ENCODE measurements around the gene GULP1. TPM values are rescaled to one million over a fixed set of nuclear protein-coding genes. Genes with fewer than 3 reads are reported as not detected.

GULP1 gene
- total and polyA plus RNA-seq, 2 of the 4 experiments (the other 2 are of a cell fraction): 24.4 to 40.1 TPM

DNA sequence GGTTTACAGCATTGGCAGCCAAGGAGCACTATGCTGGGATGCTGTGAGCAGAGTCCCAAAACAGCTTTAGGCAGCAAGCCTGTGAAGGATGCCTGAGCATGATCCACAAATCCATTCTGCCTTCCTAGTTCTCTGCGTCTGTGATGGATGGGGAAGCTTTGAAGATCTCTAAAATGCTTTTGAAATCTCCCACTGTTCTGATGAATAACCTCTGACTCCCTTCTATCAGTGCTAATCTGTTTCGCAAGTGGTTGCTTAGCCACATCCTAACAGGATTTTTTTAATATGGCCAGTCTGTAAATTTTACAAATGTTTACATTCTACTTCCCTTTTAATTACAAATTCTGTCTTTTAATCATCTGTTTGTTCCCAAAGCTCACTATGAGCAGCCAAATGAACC is 319.2 kb downstream of the GULP1 start:
- H3K27me3 ChIP-seq (ENCODE audit: control insufficient read depth, insufficient read depth, low read length): no peaks in the 10 kb centered on the region
- H3K4ac ChIP-seq (ENCODE audit: low read depth, low read length): peak overlapping the region; percentile 27; the same call in 1 of the 2 replicates
- peaks cover 8% of the 10 kb centered on the region for H3K4me1 ChIP-seq (ENCODE audit: control insufficient read depth, insufficient read depth, low read length)
- no peak overlapping the region for H3K9ac ChIP-seq (ENCODE audit: low read depth, low read length)
- H3K9me1 ChIP-seq (ENCODE audit: insufficient read depth, low read length): peaks cover 7% of the 10 kb centered on the region
- dilution Hi-C loops (cut with HindIII; ENCODE audit: low sequenced_read_pairs, unreplicated experiment): no loop called here
- peak overlapping the region; percentile 30 for H3K4me2 ChIP-seq (ENCODE audit: low read depth, low read length)
- H2BK20ac ChIP-seq (ENCODE audit: low read depth, low read length): 0 out of 2 replicates have a peak overlapping the region, but pooled peaks have one; percentile 15
- peak overlapping the region; percentile 36; the same call in 1 of the 2 replicates for H3K23ac ChIP-seq (ENCODE audit: low read depth, low read length)
- DNase-seq (peak; percentile 35), ATAC-seq (ENCODE audit: low read depth) (peak; percentile 75)
- H3K4me3 ChIP-seq (ENCODE audit: insufficient read depth, low read depth, low read length): no peak overlapping the region
- H4K20me1 ChIP-seq (ENCODE audit: insufficient read depth, low read length): no peaks in the 10 kb centered on the region
- TF ChIP-seq FOS (IDR thresholded peaks at IDR 0.05; ENCODE audit: low read depth, low read length): no peak
- TF ChIP-seq CEBPB (IDR thresholded peaks at IDR 0.05; ENCODE audit: low read depth, low read length): peak; percentile 50
- in situ Hi-C loops (cut with MboI; ENCODE audit: low sequenced_read_pairs): no loop called here
- no peak overlapping the region; the same call in 1 of the 2 replicates for H3K14ac ChIP-seq (replicated peaks; ENCODE audit: low read depth, low read length)
- no peaks in the 10 kb centered on the region for H3K9me3 ChIP-seq (ENCODE audit: control insufficient read depth, insufficient read depth, low read length)
- peak overlapping the region; percentile 62 for H2BK5ac ChIP-seq (ENCODE audit: low read depth, low read length, poor library complexity, severe bottlenecking)
- CTCF ChIA-PET: no interaction called here
- H3K79me1 ChIP-seq (ENCODE audit: low read depth in 1 of 2, low read length in 2 of 2): no peaks in the 10 kb centered on the region
- BruUV-seq (replicated peaks): no TSS peak
- H2BK120ac ChIP-seq (ENCODE audit: low read depth, low read length): 0 out of 2 replicates have a peak overlapping the region, but pooled peaks have one; percentile 42
- POLR2A ChIA-PET (ENCODE audit: unreplicated experiment): no interaction called here
- WGBS, 2 experiments (ENCODE audit: extremely low coverage in 2 of 2, insufficient read length in 1 of 2): no CpG with 5 or more reads among the region's 2 CpGs
- H3K27ac ChIP-seq (ENCODE audit: insufficient read depth, low read length): peak overlapping the region; percentile 13
- intact Hi-C loops (cut with micrococcal nuclease): no loop called here
- H3K56ac ChIP-seq (ENCODE audit: extremely low read depth, insufficient read depth, low read length): no peak overlapping the region
- no peak overlapping the region for H2AFZ ChIP-seq (replicated peaks; ENCODE audit: low read length, poor library complexity)
- H3K36me3 ChIP-seq (ENCODE audit: control insufficient read depth, insufficient read depth, low read length): no peaks in the 10 kb centered on the region
- H4K5ac ChIP-seq (ENCODE audit: low read depth, low read length): no peak overlapping the region
- H2BK15ac ChIP-seq (ENCODE audit: low read depth, low read length): no peak overlapping the region
- H2AK9ac ChIP-seq (replicated peaks; ENCODE audit: low read depth, low read length, poor library complexity): no peak overlapping the region
- 0 out of 2 replicates have a peak overlapping the region, but pooled peaks have one; percentile 10 for H4K91ac ChIP-seq (ENCODE audit: insufficient read depth, low read depth, low read length)
- 0 out of 2 replicates have a peak overlapping the region, but pooled peaks have one; percentile 25 for H2AK5ac ChIP-seq (ENCODE audit: low read depth, low read length)
- H3K18ac ChIP-seq (ENCODE audit: low read depth, low read length): peak overlapping the region; percentile 58; the same call in 1 of the 2 replicates
- H4K8ac ChIP-seq (ENCODE audit: low read depth in 2 of 2, low read length in 2 of 2): no peak overlapping the region
